Stimulated activated CD4-positive, alpha-beta T cell treated with anti-CD3 and anti-CD28 coated beads, Interleukin-4, amount 100 ng/mL, for 1 hour (primary cell): ENCODE data around the gene GPD2.

Experiments
- DNase-seq: peaks from one replicate; pipeline ENCODE4 v3.0.0-alpha.2; 2020

Gene GPD2

DNA sequence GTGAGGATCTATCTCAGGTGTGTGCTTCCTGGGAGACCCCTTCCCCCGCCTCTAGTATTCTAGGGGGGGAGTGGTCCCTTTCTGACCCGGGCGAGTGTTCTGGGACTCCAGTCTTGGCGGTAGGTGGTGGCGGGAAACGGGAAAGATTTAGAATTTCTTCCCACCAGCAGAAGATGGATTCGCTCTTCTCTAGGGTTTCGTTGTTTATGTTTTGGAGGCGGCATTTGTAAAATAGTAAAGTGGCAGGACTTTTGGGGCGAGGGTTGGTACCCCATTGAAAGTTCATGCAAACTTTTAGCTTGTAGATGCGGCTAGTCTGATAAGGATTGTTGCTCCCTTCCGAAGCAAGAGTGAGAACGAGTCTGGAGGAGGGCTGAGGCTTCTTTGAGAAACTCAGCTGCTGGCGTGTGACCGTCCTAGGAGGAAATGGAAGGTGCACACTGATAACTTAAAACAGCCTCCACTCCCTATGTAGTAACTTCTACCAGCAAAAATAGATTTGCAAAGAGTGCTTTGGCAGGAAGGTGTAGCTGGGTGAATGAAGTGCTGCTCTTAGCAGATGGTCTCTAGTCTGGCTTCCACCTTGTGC lies 412 bp downstream of the GPD2 start:
- DNase-seq: peak; percentile 10

GRCh38 chr2:156437272-156437930 lies 1.2 kb downstream of the GPD2 start:
- no peak for DNase-seq

GRCh38 chr2:156437931-156438410 lies 1.8 kb downstream of the GPD2 start:
- DNase-seq: no peak

- no peak for DNase-seq
Measured at GRCh38 chr2:156443089-156443488, 6.9 kb downstream of the GPD2 start.

- no peak for DNase-seq
Measured at GRCh38 chr2:156445296-156446220, 9.4 kb downstream of the GPD2 start.

- no peak for DNase-seq
Measured at GRCh38 chr2:156447761-156448160, 11.6 kb downstream of the GPD2 start.

- no peak for DNase-seq
Measured at GRCh38 chr2:156448766-156449165, 12.6 kb downstream of the GPD2 start.

DNA sequence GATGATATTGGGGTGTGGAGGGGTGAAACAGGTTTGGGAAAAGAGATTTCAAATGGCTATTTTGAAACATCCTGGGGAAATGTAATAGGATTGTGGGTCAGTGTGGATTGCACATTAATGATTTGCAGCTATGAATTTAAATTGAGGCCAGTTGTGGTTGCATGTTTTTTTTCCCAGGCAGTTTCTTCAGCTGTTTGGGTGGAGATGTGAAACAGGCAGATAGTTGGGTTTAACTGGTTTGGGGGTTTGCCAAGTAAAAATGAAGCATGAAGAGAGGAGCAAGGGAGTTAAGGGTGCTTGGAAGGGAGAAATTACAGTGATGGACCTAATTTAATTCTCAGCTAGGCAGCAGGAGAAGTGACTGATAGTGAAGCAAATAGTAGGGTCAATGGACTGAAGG lies 16.8 kb downstream of the GPD2 start:
- DNase-seq: no peak

DNA sequence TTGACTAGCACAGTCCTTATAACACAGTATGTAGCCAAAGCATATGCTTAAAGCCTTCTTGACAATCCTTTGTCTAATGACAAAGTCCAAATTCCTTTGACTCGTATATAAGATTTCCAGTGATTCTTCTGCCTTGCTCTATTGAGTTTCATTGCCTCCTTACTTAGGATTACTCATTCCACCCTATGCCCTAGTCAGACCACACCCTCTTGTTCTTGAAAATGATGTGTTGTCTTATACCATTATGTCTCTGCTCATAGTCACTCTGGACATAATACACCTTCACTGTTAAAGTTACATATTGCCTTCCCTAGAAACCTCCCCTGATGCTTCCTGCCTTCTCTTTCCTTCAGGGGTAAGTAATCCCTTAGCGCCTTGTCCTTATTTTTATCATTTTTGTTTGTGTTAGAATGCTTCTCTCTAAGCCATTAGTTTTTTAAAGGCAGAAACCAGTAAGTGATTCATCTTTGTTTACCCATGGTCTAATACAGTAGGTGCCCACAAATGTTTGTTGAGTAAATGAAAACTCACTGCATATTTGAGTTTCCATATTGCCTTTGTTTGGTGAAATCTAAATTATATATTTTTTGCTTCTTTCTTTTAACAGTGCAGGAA lies 19.3 kb downstream of the GPD2 start:
- DNase-seq: no peak

DNA sequence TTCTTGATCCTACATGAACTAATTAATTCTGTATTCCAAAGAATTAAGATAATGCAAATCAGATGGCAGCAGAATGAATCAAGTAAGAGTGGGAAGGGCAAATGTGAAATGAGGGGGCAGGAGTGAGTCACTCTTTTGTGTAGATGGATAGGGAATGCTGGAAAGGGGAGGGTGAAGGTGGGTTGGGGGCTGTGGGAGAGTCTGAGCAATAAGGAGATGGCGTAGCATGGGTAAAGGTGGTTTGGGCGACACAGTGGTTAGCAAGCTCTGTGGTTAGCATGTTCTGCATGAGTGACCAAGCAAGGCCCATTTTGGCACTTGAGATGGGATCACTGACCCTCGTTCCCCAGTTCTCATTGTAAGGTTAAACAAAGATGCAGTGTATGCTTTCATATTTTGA lies 20.4 kb downstream of the GPD2 start:
- no peak for DNase-seq

GRCh38 chr2:156457523-156458517 lies 21.6 kb downstream of the GPD2 start:
- no peak for DNase-seq

DNA sequence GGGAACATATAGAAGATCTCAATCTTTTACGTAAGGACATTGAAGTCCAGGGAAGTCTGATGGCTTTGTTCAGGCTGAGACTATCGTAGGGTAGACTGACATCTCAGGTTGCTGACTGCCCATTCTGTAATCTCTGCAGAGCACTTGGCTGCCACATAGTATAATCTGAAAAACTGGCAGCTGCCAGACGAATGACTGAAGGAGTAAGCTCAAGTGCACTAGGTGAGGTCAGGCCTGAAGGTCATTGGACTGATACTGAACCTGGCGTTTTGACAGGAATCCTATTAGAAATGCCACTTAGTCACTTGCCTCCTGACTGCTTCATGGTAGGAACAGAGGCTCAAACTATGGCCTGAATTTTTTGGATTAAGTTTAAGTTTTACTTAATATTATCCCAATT lies 23.5 kb downstream of the GPD2 start:
- DNase-seq: no peak

- no peak for DNase-seq
Measured at GRCh38 chr2:156464106-156464505, 27.9 kb downstream of the GPD2 start.

GRCh38 chr2:156465573-156465972 lies 29.4 kb downstream of the GPD2 start:
- DNase-seq: no peak

DNA sequence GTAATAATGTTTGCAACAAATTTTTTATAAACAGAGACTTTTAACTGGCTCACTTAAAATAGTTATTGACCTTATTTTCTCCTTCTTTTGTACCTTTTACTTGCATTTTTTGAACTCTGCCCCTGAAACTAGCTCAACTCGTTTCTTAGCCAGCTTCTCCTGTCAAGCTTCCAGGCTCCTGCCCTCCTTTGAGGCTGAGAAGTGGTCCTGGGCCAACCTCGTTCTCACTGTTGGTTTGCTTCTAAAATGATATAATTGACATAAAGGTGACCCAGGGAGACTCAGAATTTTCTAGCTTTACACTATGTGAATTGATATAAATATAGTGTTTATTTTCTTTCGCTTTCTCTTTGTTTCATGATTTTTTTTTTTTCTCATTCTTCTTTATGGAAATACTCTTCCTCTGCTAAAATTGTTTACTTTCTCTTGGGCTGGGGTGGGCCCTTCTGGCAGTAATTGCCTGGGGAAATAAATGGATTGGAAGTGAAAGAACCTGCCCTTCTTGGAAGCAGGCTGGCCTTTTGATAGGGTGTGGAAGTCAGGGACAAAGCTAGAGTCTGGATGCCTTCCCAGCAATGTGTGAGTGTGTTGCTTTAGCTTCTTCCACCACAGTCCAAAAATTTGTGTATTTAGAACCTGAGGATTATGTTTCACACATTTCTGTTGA lies 30.7 kb downstream of the GPD2 start:
- DNase-seq: no peak

DNA sequence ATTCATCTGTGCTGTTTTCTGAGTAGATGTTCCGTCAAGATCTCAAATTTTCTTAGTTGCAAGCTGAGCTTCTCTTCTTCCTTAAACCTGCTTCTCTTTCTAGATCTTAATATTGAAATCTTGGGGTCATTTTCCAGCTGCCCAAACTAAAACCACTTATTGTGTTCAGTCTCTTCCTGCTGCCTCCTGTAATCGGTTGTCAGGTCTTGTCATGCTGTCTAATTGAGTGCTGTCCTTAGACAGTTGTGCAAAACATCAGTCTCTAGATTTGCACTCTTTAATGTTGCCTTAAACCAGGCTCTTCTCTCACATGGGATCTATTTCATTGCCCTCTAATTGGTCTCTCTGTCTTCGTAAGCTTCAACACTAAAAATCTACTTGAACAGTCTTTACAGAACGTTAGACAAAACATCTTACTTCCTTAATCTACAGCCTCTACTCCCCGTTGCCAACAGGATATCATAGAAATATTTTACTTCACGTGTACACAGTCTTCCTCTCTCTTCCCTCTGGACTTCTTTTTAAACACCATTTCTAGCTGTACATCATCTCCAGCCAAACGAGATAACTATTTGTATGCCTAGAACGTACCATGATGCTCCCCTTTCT lies 34.9 kb downstream of the GPD2 start:
- no peak for DNase-seq

DNA sequence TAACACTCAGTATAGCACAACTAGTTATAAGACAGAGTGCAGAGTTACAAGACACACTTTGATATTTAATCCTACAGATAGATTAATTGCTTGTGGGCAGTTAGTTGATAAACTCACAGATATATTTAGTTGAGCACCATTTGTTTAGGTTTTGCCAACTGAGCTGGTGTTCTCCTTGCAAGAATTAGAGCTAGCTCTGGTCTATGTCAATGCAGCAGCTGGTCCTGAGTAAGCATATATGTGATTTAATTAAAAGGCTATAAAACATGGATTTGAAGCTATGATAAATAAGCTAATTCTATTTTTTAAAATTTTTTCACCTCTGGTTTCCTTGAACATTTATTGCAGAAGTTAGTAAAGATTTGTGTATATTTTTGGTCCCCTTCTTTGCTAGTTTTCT lies 35.6 kb downstream of the GPD2 start:
- DNase-seq: no peak

- DNase-seq: no peak
Measured at GRCh38 chr2:156472686-156473085, 36.5 kb downstream of the GPD2 start.

DNA sequence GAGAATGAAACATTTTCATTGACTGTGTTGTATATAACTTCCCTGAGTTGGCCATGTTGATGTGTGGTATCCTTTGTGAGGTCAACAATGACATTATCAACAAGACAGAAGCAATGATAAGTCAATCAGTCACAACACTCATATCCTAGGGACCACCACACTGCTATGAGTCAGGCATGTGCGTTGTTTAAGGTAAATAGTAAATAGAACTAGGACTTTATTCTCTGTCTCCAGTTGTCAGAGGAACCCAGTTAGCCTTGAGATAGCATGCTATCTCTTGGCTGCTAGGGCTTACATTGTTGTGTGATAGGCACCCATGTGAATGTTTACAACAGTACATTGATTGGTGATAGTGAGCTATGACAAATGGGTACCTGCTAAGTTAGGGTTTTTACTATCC lies 37.3 kb downstream of the GPD2 start:
- no peak for DNase-seq

DNA sequence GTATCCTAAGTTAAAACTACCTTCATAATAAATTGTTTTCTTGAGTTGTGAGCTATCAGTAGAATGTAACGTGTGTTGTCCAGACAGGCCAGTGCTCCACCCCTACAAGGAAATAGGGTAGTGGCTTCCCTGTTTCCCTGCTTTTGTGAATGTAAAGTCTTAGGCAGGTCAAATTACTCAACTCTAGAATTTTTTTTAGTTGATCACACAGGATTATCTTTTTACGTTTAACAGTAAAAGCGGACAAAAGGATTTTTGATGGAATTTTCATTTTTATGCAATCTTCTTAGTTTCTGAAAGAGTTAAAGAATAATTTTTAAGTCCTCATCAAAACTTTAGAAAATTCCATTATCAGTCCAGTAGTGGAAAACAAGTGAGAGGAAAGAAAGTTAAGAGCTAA lies 38.2 kb downstream of the GPD2 start:
- DNase-seq: no peak
